Fibroblast of skin of right quadriceps (primary cell): ENCODE results near the gene ZSCAN18.

ENCODE experiments used
- DNase-seq: peaks from one replicate; pipeline ENCODE4 v3.0.0-alpha.2; 2013

The ZSCAN18 gene

DNA sequence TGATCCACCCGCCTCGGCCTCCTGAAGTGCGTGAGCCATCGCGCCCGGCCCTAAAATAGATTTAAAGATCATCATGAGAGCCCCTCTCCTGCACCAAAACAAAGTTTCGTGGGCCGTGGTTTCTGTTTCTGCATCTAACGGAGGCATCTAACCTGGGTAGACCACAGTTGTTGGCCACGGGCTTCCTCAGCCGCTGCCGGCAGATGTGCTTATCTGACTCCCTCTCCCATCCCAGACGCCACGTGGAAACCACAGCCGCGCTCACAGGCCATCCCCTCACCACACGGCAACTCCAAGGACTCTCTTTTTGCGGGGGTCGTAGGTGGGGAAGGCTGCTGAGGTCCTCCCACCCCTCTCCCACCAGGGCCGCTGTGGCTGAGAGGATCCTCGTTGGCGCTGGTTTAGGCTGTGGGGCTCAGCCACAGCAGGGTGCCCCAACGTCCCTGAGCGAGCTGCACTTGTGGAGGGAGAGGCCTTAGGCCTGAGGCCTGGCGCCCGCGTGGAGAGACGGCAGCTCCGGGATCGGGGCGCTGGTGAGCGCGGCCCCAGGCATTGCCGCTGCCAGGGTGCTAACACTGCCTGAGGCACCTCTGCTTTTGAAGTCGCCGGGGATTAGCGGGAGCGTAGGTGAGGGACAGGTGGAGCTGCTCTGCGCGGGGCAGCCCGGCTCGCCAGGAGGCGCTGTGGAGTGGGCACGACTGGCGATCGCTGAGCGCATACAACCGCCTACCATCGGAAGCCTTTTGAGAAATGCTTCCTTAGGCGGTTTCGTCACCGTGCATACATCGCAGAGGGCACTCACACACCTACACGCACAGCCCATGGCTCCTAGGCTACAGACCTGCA is 55.3 kb downstream of the ZSCAN18 start:
- DNase-seq = no peak

GRCh38 chr19:58040751-58041525 is 57.1 kb downstream of the ZSCAN18 start:
- no peak for DNase-seq

DNA sequence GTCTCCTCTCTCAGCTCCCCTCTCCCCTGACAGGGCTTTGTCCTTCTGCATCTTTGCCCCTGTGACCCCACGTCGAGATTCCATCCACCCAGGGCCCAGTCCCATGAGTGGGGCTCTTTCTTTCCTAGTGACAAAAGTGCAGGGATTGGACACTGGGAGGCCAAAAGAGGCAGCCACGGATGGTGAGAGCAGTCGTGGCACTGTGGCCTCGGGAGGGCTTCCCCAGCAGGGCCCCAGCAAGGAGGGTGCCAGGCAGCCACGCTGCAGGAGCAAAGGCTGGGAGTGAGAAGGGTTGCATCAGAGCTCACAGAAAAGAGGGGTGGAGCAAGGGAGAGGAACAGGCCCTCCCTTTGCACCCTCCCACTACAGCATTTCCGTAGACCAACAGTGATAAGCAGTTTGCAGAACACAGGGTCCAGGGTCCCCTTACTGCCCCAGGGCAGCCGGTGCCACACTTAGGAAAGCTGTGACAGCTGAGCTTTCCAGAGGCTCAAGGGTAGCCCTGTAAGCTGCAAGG is 59.3 kb downstream of the ZSCAN18 start:
- DNase-seq = no peak

DNA sequence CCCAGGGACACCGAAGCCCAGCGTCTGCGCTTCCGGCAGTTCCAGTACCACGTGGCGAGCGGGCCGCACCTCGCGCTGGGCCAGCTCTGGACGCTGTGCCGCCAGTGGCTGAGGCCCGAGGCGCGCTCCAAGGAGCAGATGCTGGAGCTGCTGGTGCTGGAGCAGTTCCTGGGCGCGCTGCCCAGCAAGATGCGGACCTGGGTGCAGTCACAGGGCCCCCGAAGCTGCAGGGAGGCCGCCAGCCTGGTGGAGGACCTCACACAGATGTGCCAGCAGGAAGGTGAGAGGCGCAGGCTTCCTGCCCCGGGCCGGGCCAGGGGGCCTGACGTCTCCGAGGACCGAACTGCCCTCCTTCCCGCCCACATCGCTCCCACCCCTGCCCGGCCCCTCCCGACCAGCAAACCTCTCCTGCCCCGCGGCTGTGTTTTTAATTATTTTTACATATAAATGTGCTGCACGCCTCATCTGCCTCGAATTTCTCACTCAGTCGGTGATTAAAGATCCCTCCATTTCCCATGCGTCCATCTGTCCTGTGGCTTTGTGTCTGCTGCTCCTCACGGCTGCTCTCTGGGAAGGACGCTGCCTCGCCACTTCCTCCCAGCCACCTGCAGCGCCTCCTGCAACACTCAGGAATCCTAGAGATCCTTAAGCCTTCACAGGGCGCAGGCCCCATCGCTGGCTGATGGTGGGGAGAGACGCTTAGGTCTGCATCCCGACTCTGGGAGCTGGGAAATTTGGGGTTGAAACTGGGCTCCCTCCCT is 59.9 kb downstream of the ZSCAN18 start:
- DNase-seq = no peak

DNA sequence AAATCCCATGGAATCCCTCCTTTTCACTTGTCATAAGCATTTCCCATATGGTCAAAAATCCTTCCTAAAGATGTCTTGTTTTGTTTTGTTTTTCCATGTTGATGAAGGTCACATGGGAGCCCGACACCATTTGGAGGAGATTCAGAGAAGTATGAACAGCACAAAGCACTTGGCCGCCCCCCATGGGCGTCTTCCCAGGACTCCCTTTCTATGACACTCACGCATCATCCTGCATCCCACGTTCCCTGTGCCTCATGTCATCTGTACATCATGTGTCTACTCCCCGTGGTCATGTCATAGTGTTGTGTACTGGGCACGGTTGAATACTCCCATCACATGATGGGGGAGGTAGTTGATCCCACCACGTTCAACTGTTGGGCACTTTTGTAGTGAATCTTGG is 62.2 kb downstream of the ZSCAN18 start:
- no peak for DNase-seq

GRCh38 chr19:58034477-58034793 is 63.6 kb downstream of the ZSCAN18 start:
- DNase-seq = no peak
